ENCODE measurements around the gene WNT2. TPM values are rescaled to one million over a fixed set of nuclear protein-coding genes. Genes with fewer than 3 reads are reported as not detected.

The WNT2 gene
- total RNA-seq (not detected), polyA plus RNA-seq (not detected), total RNA-seq (0 to 0.09 (median 0) reads per million in 6 experiments)

DNA sequence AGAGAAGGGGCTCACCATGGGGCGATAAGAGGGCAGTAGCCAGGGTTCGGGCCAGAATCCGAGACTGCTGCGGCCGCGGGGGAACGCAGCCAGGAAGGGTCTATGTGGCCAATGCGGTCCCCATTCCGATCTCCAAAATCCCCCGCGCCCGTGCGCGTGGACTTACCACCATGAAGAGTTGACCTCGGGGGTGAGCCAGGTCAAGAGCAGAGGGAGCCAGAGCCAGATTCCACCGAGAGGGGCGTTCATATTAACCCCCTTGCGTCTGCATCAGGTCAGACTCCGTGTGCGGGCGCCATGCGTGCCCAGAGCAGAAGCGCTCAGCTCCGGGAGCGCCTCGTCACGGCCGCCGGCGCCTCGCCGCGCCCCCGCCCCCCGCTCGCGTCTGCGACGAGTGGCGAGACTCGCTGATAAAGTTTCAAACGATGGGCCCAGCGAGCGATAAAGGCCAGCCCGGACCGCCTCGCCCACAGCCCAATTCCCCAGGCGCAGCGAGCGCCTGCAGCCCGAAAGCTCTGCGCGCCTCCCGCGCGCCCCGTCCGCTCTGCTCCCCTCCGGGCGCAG is at the start of gene WNT2:
Gene WNT2, minus strand, starts transcription at position 318 of the 564 bp plus-strand sequence. Its CDS starts 69 bp downstream, at position 249.
- ATAC-seq (no peak), DNase-seq (no peak)
- H3K27me3 Mint-ChIP-seq: peaks cover 37 to 81% (median 50%) of the 10 kb centered on the region in 5 donors
- H3K9me3 Mint-ChIP-seq: peaks cover 0 to 11% (median 4%) of the 10 kb centered on the region in 9 donors
- no peak within 1 kb of the TSS for H3K4me3 Mint-ChIP-seq
- H3K27ac Mint-ChIP-seq: peak within 1 kb of the TSS in 1 of 10 donors; percentile 24
- H3K4me1 Mint-ChIP-seq: peaks cover 0 to 10% (median 6%) of the 10 kb centered on the region in 4 donors
- H3K36me3 Mint-ChIP-seq: peaks cover 0 to 9% (median 0%) of the 10 kb centered on the region in 3 donors
- POLR2A ChIA-PET: no interaction called here

DNA sequence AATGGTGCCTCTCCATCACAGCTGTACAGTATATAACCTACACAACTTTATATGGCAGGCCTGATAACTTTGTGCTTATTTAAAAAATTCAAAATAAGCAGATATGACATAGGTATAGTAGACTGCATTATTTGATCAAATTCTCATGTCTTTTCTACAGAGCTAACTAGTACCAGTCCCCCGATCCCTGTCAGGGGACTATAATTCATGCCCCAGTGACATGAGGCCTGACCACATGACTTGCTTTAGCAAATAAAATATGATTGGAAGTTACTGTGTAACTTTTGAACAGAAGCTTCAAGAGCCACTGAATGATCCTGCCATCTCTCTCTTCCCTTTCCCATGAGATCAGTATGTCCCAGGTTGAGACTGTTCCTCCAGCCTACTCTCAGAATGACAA is 49.2 kb upstream of the WNT2 start:
- no peak for DNase-seq
- H3K9me3 Mint-ChIP-seq: peaks cover 0 to 8% (median 0%) of the 10 kb centered on the region in 9 donors
- no peaks in the 10 kb centered on the region for H3K27me3 Mint-ChIP-seq
- H3K27ac Mint-ChIP-seq: no peak overlapping the region
- POLR2A ChIA-PET: no interaction called here
- no peaks in the 10 kb centered on the region for H3K4me1 Mint-ChIP-seq
- no peak overlapping the region for H3K4me3 Mint-ChIP-seq
- H3K36me3 Mint-ChIP-seq: no peaks in the 10 kb centered on the region
- ATAC-seq: no peak

DNA sequence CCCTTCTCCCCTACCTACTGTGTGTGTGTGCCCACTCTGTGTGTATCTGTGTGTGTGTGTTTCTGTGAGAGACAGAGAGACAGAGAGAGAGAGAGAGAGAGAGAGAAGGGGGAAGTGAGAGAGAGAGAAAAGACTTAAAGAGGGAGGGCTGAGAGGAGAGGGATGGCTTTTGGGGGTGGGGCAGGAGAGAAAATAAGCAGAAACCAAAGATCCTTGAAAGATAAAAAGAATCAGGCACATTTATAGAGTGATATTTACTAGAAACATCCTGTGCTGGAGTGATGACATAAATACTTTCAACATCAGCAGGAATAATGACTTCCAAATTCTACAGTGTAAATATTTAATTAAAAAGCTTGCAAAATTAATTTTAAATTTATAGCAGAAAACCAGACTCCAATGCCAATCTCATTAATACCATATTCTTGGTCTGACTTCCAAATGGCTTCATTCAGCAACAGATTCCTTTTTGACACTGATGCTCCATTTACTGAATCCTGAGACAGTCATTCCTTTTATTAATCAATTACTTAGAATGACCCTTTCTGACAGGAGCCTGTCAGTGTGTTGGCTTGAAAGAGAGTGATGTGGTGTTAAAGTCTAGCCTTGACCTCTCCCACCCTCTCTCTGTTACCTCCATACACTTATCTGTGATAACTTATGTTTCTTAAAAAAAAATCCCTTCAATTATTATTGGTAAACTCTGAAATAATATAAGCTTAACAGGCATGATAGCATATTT is 41.7 kb upstream of the WNT2 start:
- peaks cover 0 to 11% (median 3%) of the 10 kb centered on the region in 5 donors for H3K27me3 Mint-ChIP-seq
- no peak for DNase-seq
- no peaks in the 10 kb centered on the region for H3K9me3 Mint-ChIP-seq
- H3K4me3 Mint-ChIP-seq: no peak overlapping the region
- no peak overlapping the region for H3K27ac Mint-ChIP-seq
- no peaks in the 10 kb centered on the region for H3K4me1 Mint-ChIP-seq
- H3K36me3 Mint-ChIP-seq: no peaks in the 10 kb centered on the region
- POLR2A ChIA-PET: no interaction called here
- no peak for ATAC-seq

DNA sequence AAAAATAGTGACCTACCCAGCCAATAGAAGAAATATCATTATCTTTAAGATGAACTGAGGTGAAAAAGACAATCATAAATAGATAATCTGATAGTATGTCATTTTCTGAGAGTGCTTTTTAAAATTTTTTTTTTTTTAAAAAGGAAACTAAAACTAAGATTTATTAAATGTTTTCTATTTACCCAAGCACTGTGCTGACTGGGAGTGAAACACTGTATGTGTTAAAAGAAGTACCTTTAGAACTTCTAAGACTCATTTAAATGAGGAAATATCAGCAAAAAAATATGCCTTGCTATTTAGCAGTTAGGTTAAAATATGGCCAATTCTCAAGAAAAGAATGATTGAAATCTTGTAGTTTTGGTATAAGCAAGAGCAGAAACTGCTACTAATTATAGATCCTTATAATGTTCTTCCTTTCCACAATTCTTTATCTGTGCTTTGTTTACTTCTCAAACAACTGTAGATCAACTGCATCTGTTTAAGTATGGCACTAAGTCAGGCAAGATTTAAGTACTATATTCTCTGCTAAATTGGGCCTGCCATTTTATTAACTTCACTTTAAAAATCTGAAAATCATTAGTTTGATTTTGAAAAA is 39.5 kb upstream of the WNT2 start:
- no peak for ATAC-seq
- no peak for DNase-seq
- Mint-ChIP-seq H3K36me3 (no peaks in the 10 kb centered on the region), H3K4me1 (no peaks in the 10 kb centered on the region), H3K9me3 (no peaks in the 10 kb centered on the region), H3K27ac (no peak overlapping the region), H3K4me3 (no peak overlapping the region), H3K27me3 (peaks cover 0 to 13% (median 3%) of the 10 kb centered on the region in 5 donors)
- POLR2A ChIA-PET: no interaction called here

DNA sequence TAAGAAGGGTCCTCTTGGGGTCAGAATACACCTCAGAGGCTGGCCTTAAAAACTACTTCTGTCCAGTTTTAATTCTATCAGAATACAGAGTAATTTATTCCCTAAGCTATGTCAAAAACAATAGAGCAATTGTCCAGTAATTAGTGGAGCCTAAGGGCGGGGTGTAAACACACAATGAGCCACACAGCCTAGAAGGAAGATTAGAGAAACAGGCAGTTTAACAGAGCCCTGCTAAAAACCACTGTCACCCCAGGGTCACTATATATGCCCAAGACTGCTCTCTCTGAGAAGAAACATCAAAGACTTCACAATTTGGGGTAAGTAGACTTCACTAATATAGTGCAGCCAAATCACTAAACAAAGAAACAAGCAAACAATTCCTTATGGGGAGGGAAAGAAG is 27.2 kb upstream of the WNT2 start:
- Mint-ChIP-seq H3K4me1 (no peaks in the 10 kb centered on the region), H3K27ac (no peak overlapping the region), H3K36me3 (no peaks in the 10 kb centered on the region), H3K27me3 (peaks cover 2 to 17% (median 10%) of the 10 kb centered on the region in 5 donors), H3K9me3 (peaks cover 0 to 6% (median 0%) of the 10 kb centered on the region in 9 donors), H3K4me3 (no peak overlapping the region)
- POLR2A ChIA-PET: no interaction called here
- DNase-seq (no peak), ATAC-seq (no peak)

DNA sequence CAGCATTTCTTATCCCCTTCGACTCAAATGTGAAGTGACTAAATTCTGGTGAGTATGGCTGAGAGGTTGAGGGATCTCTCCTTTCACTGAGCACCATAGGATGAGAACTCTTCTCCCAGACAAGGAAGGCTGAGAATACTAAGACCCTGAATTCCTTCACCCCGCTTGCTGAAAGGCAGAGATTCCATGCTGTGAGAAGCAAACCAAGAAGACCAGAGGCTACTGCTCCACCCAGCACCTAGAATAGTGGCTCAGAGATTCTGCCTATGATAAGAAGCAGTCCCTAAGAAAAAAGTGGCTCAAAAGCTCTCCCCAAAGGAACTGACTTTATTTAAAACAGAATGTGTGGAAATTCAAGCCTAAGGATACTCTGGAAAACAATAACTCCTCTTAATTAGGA is 26.7 kb upstream of the WNT2 start:
- Mint-ChIP-seq H3K9me3 (peaks cover 0 to 8% (median 0%) of the 10 kb centered on the region in 9 donors), H3K4me1 (no peaks in the 10 kb centered on the region), H3K36me3 (no peaks in the 10 kb centered on the region), H3K27ac (no peak overlapping the region), H3K4me3 (no peak overlapping the region), H3K27me3 (peaks cover 2 to 17% (median 10%) of the 10 kb centered on the region in 5 donors)
- POLR2A ChIA-PET: no interaction called here
- ATAC-seq (no peak), DNase-seq (no peak)

DNA sequence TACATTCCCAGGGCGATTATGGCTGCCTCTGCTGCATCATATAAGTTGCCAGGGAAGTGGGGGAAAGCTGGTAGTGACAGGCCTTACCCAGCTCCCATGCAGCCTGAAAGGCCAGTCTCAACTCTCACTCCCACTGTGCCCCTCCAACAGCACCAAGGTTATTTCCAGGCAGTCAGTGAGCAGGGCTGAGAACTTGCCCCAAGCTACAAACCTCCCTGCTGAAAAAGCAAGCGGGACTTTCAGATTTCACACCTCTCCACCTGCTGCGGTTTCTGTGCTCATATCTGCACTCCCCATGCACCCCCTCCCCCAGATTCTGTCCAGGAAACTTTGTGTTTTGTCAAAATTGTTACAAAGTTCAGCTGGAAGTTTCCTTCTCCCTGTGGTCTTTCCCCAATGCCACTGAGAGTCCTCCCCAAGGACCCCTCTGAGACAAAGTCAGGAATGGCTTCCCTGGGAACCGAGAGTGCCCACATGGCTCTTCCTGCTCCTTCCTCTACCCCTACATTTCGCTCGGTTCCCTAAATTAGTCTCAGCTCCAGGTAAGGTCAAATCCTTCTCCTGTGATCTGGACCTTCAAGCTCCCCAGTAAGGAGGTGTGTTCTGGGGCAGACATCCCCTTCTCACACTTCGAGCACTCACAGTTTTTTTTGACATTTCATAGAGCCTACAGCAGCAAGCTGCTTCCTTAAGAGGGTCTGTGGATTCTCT is 25.3 kb upstream of the WNT2 start:
- no peak overlapping the region for H3K27ac Mint-ChIP-seq
- POLR2A ChIA-PET: no interaction called here
- no peak for DNase-seq
- peaks cover 0 to 8% (median 0%) of the 10 kb centered on the region in 9 donors for H3K9me3 Mint-ChIP-seq
- no peak overlapping the region for H3K4me3 Mint-ChIP-seq
- H3K27me3 Mint-ChIP-seq: peaks cover 2 to 17% (median 10%) of the 10 kb centered on the region in 5 donors
- ATAC-seq: no peak
- no peaks in the 10 kb centered on the region for H3K36me3 Mint-ChIP-seq
- no peaks in the 10 kb centered on the region for H3K4me1 Mint-ChIP-seq

DNA sequence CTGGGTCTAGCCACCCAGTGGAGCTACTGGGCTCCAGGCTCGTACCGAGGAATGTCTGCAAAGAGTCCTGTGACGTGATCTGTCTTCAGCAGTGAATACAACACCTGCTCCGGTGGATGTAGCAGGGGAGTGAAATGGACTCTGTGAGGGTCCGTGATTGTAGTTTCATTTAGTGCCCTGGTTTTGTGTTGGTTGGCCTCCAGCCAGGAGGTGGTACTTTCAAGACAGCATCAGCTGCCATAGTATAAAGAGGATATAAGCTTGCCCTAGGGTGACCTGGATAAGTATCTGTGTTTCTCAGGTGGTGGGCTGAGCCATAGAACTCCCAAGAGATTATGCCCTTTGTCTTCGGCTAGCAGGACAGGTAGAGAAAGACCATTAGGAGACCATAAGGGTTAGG is 24.6 kb upstream of the WNT2 start:
- POLR2A ChIA-PET: no interaction called here
- Mint-ChIP-seq H3K27me3 (peaks cover 2 to 17% (median 10%) of the 10 kb centered on the region in 5 donors), H3K9me3 (peaks cover 0 to 8% (median 0%) of the 10 kb centered on the region in 9 donors), H3K4me1 (no peaks in the 10 kb centered on the region), H3K27ac (no peak overlapping the region), H3K4me3 (no peak overlapping the region), H3K36me3 (no peaks in the 10 kb centered on the region)
- no peak for DNase-seq
- no peak for ATAC-seq

DNA sequence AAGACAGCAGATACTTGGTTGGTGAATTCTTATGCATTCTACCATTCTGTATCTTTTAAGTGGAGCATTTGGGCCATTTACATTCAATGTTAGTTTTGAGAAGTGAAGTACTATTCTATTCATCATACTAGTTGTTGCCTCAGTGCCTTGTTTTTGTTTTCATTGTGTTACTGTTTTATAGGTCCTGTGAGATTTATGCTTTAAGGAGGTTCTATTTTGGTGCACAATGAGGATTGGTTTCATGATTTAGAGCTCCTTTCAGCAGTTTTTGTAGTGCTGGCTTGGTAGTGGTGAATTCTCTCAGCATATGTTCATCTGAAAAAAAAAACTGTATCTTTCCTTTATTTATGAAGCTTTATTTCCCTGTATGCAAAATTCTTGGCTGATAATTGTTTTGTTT is 23.3 kb upstream of the WNT2 start:
- Mint-ChIP-seq H3K36me3 (no peaks in the 10 kb centered on the region), H3K27ac (no peak overlapping the region), H3K4me3 (no peak overlapping the region), H3K27me3 (peaks cover 2 to 17% (median 10%) of the 10 kb centered on the region in 5 donors), H3K4me1 (no peaks in the 10 kb centered on the region), H3K9me3 (peaks cover 0 to 8% (median 2%) of the 10 kb centered on the region in 9 donors)
- POLR2A ChIA-PET: no interaction called here
- ATAC-seq (no peak), DNase-seq (no peak)

DNA sequence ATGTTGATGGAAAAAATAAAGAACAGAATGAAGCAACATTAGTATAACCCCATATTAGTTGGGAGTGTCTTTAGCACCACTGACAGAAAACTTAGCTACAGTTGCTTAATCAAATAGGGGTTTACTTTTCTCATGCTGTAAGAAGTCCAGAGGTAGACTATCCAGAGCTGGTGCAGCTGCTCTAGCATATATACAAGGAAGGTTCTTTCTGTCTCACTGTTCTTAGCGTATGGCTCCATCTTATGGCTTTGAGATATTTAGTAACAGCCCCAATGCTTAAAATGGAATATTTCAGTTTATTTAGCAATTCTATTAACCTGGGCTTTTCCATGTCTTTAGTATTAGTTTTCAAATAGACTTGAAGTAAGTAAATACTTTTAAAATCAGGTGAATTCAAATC is 15.2 kb upstream of the WNT2 start:
- Mint-ChIP-seq H3K27ac (no peak overlapping the region), H3K4me3 (no peak overlapping the region), H3K27me3 (peaks cover 0 to 3% (median 1%) of the 10 kb centered on the region in 5 donors), H3K4me1 (no peaks in the 10 kb centered on the region), H3K36me3 (no peaks in the 10 kb centered on the region), H3K9me3 (peaks cover 0 to 6% (median 0%) of the 10 kb centered on the region in 9 donors)
- DNase-seq: no peak
- ATAC-seq: no peak
- POLR2A ChIA-PET: no interaction called here

DNA sequence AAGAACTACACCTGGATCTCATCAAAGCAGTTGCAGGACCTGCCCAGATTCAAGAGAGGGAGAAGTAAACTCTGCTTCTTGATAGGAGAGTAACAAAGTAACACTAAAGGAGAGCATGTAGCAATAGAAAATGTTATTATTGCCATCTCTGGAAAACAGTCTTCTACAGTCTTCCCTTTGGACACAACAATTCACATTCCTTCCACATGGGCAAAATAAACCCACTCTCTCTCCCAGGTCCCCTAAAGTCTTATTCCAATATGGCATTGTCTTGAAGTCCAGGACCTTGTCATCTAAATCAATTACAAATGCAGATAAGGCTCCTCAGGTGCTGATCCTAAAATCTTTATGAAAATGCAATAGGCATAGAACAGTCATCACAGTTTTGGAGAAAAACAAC is 10.3 kb upstream of the WNT2 start:
- Mint-ChIP-seq H3K27ac (no peak overlapping the region), H3K4me3 (no peak overlapping the region), H3K27me3 (peaks cover 0 to 4% (median 3%) of the 10 kb centered on the region in 5 donors), H3K4me1 (no peaks in the 10 kb centered on the region), H3K36me3 (no peaks in the 10 kb centered on the region), H3K9me3 (peaks cover 0 to 9% (median 3%) of the 10 kb centered on the region in 9 donors)
- ATAC-seq (no peak), DNase-seq (no peak)
- POLR2A ChIA-PET: no interaction called here

DNA sequence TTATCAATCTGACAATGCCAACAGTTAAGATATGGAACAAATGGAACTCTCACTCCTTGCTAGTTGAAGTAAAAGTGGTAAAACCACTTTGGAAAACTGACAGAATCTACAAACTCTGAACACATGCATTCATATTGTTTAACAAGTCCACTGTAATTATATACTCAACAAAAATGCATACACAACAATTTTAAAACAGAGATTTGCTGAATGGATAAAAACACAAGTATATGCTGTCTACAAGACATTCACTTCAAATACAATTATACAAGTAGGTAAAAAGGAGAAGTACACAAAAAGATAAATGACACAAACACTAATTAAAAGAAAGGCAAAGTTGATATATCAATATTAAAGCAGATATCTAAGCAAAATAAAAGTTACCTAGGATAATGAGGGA is 9.2 kb upstream of the WNT2 start:
- Mint-ChIP-seq H3K9me3 (peaks cover 0 to 10% (median 4%) of the 10 kb centered on the region in 9 donors), H3K27ac (no peak overlapping the region), H3K4me1 (no peaks in the 10 kb centered on the region), H3K4me3 (no peak overlapping the region), H3K36me3 (peaks cover 0 to 5% (median 0%) of the 10 kb centered on the region in 3 donors), H3K27me3 (peaks cover 3 to 8% (median 3%) of the 10 kb centered on the region in 5 donors)
- POLR2A ChIA-PET: no interaction called here
- ATAC-seq (no peak), DNase-seq (no peak)

DNA sequence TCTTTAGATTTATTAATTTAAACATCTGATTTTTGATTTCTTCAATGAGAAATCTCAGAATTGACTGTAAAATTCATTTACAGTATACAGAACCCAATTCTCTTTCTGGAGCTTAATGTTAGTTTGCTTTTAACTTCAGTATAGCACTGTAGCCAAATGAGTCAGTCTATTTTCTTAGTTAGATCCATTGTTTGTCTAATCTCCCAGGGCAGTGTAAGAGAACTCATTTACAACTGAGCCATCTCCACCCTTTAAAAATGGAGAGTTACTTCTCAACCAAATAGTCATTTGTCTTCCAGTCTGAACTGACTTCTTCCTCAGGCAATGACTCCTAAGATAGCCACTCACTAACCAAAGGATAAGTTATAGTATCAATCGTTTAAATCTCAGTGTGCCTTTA is 3.0 kb upstream of the WNT2 start:
- Mint-ChIP-seq H3K4me1 (peaks cover 0 to 10% (median 6%) of the 10 kb centered on the region in 4 donors), H3K36me3 (peaks cover 0 to 5% (median 0%) of the 10 kb centered on the region in 3 donors), H3K27ac (no peak overlapping the region), H3K27me3 (peaks cover 33 to 68% (median 42%) of the 10 kb centered on the region in 5 donors), H3K4me3 (no peak overlapping the region), H3K9me3 (peaks cover 0 to 11% (median 6%) of the 10 kb centered on the region in 9 donors)
- POLR2A ChIA-PET: no interaction called here
- no peak for DNase-seq
- ATAC-seq: no peak
